GM19043 (cell line): ENCODE data around the gene PCNT.
"Not testable (repeated sequence)": the region's sequence is repeated elsewhere in the genome, so short reads cannot be mapped to it uniquely, and the experiment has no call there.

ENCODE experiments used
- ATAC-seq: cut with Tn5 transposase; IDR thresholded peaks from one replicate; pipeline ENCODE4 v1.9.1; 2021; ENCODE audit warnings: low read depth; ENCODE audit not compliant: unreplicated experiment

Gene PCNT

GRCh38 chr21:46465153-46465552 is 141.2 kb downstream of the PCNT start:
- ATAC-seq = not testable (repeated sequence)

GRCh38 chr21:46465651-46466050 is 141.7 kb downstream of the PCNT start:
- ATAC-seq = no peak

- no peak for ATAC-seq
Measured at GRCh38 chr21:46468108-46468774, 144.3 kb downstream of the PCNT start.

- ATAC-seq = no peak
Measured at GRCh38 chr21:46469275-46469674, 145.3 kb downstream of the PCNT start.

GRCh38 chr21:46471514-46471913 is 147.6 kb downstream of the PCNT start:
- no peak for ATAC-seq

- no peak for ATAC-seq
Measured at GRCh38 chr21:46472246-46472645, 148.3 kb downstream of the PCNT start.

GRCh38 chr21:46474382-46474781 is 150.4 kb downstream of the PCNT start:
- no peak for ATAC-seq

- no peak for ATAC-seq
Measured at GRCh38 chr21:46475296-46475695, 151.3 kb downstream of the PCNT start.

- no peak for ATAC-seq
Measured at GRCh38 chr21:46477765-46478164, 153.8 kb downstream of the PCNT start.

- no peak for ATAC-seq
Measured at GRCh38 chr21:46478910-46479309, 155.0 kb downstream of the PCNT start.

GRCh38 chr21:46480466-46480865 is 156.5 kb downstream of the PCNT start:
- no peak for ATAC-seq

- ATAC-seq = no peak
Measured at GRCh38 chr21:46482225-46482845, 158.4 kb downstream of the PCNT start.

GRCh38 chr21:46482846-46483231 is 158.9 kb downstream of the PCNT start:
- no peak for ATAC-seq

- ATAC-seq = no peak
Measured at GRCh38 chr21:46483300-46484295, 159.6 kb downstream of the PCNT start.

- ATAC-seq = no peak
Measured at GRCh38 chr21:46486481-46487126, 162.6 kb downstream of the PCNT start.

GRCh38 chr21:46489162-46489663 is 165.3 kb downstream of the PCNT start:
- ATAC-seq = no peak

GRCh38 chr21:46489800-46490199 is 165.8 kb downstream of the PCNT start:
- ATAC-seq = no peak

GRCh38 chr21:46491553-46491952 is 167.6 kb downstream of the PCNT start:
- no peak for ATAC-seq

GRCh38 chr21:46492851-46493250 is 168.9 kb downstream of the PCNT start:
- no peak for ATAC-seq

- ATAC-seq = no peak
Measured at GRCh38 chr21:46493828-46494227, 169.9 kb downstream of the PCNT start.
